Measurements from ENCODE around the gene ALK.

GRCh38 chr2:29831560-29831959 lies 89.8 kb downstream of the ALK start:
- TF ChIP-seq POLR2A (IDR thresholded peaks at IDR 0.05): no peak
- no peak for TF ChIP-seq CTCF (IDR thresholded peaks at IDR 0.05)

All from Peyer's patch (tissue), 4 donors.